Measurements from ENCODE around the gene THSD7B.
"Not testable (repeated sequence)": the region's sequence is repeated elsewhere in the genome, so short reads cannot be mapped to it uniquely, and the experiment has no call there.

The THSD7B gene

GRCh38 chr2:136765256-136766072 is at the start of gene THSD7B:
Gene THSD7B (plus strand): TSS chr2:136765545. CDS start chr2:136882179, 116,634 bp downstream.
- DNase-seq (ENCODE audit: low spot score), result no peak

- no peak for DNase-seq (ENCODE audit: low spot score)
Measured at GRCh38 chr2:136718273-136718672, 47.1 kb upstream of the THSD7B start.

- DNase-seq (ENCODE audit: low spot score), result no peak
Measured at GRCh38 chr2:136727973-136728699, 37.2 kb upstream of the THSD7B start.

GRCh38 chr2:136736236-136736635 is 29.1 kb upstream of the THSD7B start:
- no peak for DNase-seq (ENCODE audit: low spot score)

GRCh38 chr2:136738044-136738443 is 27.3 kb upstream of the THSD7B start:
- no peak for DNase-seq (ENCODE audit: low spot score)

- DNase-seq (ENCODE audit: low spot score), result no peak
Measured at GRCh38 chr2:136741471-136741870, 23.9 kb upstream of the THSD7B start.

GRCh38 chr2:136750065-136750464 is 15.3 kb upstream of the THSD7B start:
- DNase-seq (ENCODE audit: low spot score), result no peak

GRCh38 chr2:136751406-136751805 is 13.9 kb upstream of the THSD7B start:
- no peak for DNase-seq (ENCODE audit: low spot score)

- DNase-seq (ENCODE audit: low spot score), result not testable (repeated sequence)
Measured at GRCh38 chr2:136758504-136758903, 6.8 kb upstream of the THSD7B start.

GRCh38 chr2:136764452-136765255 is 691 bp upstream of the THSD7B start:
- no peak for DNase-seq (ENCODE audit: low spot score)

GRCh38 chr2:136766073-136766404 is 694 bp downstream of the THSD7B start:
- no peak for DNase-seq (ENCODE audit: low spot score)

GRCh38 chr2:136767030-136767429 is 1.7 kb downstream of the THSD7B start:
- no peak for DNase-seq (ENCODE audit: low spot score)

GRCh38 chr2:136769871-136770270 is 4.5 kb downstream of the THSD7B start:
- DNase-seq (ENCODE audit: low spot score), result no peak

- DNase-seq (ENCODE audit: low spot score), result no peak
Measured at GRCh38 chr2:136770384-136770783, 5.0 kb downstream of the THSD7B start.

GRCh38 chr2:136777391-136777790 is 12.0 kb downstream of the THSD7B start:
- DNase-seq (ENCODE audit: low spot score), result no peak

GRCh38 chr2:136783856-136784255 is 18.5 kb downstream of the THSD7B start:
- DNase-seq (ENCODE audit: low spot score), result no peak

GRCh38 chr2:136785215-136785614 is 19.9 kb downstream of the THSD7B start:
- DNase-seq (ENCODE audit: low spot score), result no peak

- no peak for DNase-seq (ENCODE audit: low spot score)
Measured at GRCh38 chr2:136787970-136788369, 22.6 kb downstream of the THSD7B start.

- DNase-seq (ENCODE audit: low spot score), result no peak
Measured at GRCh38 chr2:136796339-136796738, 31.0 kb downstream of the THSD7B start.

GRCh38 chr2:136798766-136799165 is 33.4 kb downstream of the THSD7B start:
- DNase-seq (ENCODE audit: low spot score), result no peak

GRCh38 chr2:136801661-136802060 is 36.3 kb downstream of the THSD7B start:
- DNase-seq (ENCODE audit: low spot score), result no peak

GRCh38 chr2:136809998-136810397 is 44.7 kb downstream of the THSD7B start:
- DNase-seq (ENCODE audit: low spot score), result no peak

- DNase-seq (ENCODE audit: low spot score), result no peak
Measured at GRCh38 chr2:136818839-136819238, 53.5 kb downstream of the THSD7B start.

Measured in CD4-positive, alpha-beta T cell treated with Interleukin-15 for 4 hours (primary cell).